ENCODE results near the gene EIF4A3. TPM values are rescaled to one million over a fixed set of nuclear protein-coding genes. Genes with fewer than 3 reads are reported as not detected.

Gene EIF4A3
- polyA plus RNA-seq, 2 of the 4 experiments (the other 2 are of a cell fraction): 181 to 189 TPM

DNA sequence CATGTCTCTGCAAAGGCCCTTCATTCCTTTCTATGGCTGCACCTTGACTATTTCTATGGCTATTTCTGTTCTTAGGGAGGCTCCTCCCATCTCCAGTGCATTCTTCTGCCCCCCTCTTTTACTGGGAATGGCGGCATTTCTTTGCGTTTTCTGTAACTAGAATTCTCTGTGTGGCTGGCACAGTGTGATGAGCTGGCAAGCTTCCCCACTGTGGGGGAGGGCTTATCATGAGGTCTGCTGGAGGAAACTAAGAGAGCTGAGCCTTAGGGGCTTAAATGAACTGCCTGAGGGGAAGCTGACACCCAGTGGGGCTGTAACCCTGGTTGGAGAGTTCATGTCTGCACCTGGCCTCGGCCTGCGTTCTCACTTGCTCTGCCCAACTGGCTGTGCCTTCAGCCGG is 21.4 kb upstream of the EIF4A3 start:
- WGBS (ENCODE audit: missing lambda C conversion rate): 80% methylated on average over 5 of the region's 5 CpGs
- FAIRE-seq (no peak), DNase-seq (ENCODE audit: low read depth in 1 of 2, low spot score in 1 of 2) (no peak), ATAC-seq (no peak)
- no peaks in the 10 kb centered on the region for H3K9me3 ChIP-seq
- ChIA-PET CTCF (interaction anchor here (0.8 to 1.6 kb wide), 3 partner anchors 27 to 163 kb away, joined by 3 to 4 read pairs (median 3); no protein-coding TSS in a partner anchor), POLR2A (interaction anchor here (0.6 kb wide), 1 partner anchor 29 kb away, joined by 4 read pairs; no protein-coding TSS in a partner anchor)
- no peaks in the 10 kb centered on the region for H3K4me1 ChIP-seq
- TF ChIP-seq CBX2 (IDR thresholded peaks at IDR 0.05; ENCODE audit: borderline replicate concordance, low read depth) (no peak), FOSL2 (IDR thresholded peaks at IDR 0.05) (no peak), FOSL2 (CRISPR knock-in tag; IDR thresholded peaks at IDR 0.05) (no peak), HOXB13 (CRISPR knock-in tag; IDR thresholded peaks at IDR 0.05; ENCODE audit: low read depth) (no peak), HOXA7 (CRISPR knock-in tag; IDR thresholded peaks at IDR 0.05) (no peak), BHLHE40 (IDR thresholded peaks at IDR 0.05; ENCODE audit: low read depth, low read length) (no peak), CHD2 (IDR thresholded peaks at IDR 0.05; ENCODE audit: low read length, partially characterized antibody) (no peak)
- H3K4me3 ChIP-seq: no peak overlapping the region
- H3K4me2 ChIP-seq: no peak overlapping the region
- no peak overlapping the region for H3K27ac ChIP-seq

DNA sequence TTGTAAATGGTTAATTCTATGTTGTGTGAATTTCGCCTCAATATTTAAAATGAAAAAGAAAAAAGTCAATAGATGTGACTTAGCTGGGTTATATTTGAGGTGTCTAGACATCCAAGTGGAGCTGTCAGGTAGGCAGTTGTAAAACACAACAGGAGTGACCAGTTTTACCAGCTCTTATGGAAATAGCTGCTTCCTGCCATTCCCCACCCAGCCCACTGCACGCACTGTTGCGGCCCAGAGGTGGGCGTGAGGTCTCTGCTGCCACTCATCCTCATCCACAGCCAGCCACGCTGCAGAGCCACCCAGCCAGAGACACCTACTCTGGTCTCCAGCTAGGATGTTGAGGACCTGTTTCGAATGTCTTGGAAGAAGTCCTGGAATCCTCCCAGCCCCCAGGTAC is 19.5 kb upstream of the EIF4A3 start:
- FAIRE-seq (no peak), ATAC-seq (peak in 1 of 2 experiments; percentile 20; a peak in 2 of 6 replicates), DNase-seq (ENCODE audit: low read depth in 1 of 2, low spot score in 1 of 2) (no peak)

GRCh38 chr17:80164185-80164584 is 17.3 kb upstream of the EIF4A3 start:
- 73% methylated on average over 11 of the region's 11 CpGs for WGBS (ENCODE audit: missing lambda C conversion rate)
- ATAC-seq: no peak
- Histone ChIP-seq H3K9me3 (no peaks in the 10 kb centered on the region), H3K4me1 (no peaks in the 10 kb centered on the region), H3K27ac (no peak overlapping the region), H3K4me3 (no peak overlapping the region), H3K4me2 (no peak overlapping the region)
- ChIA-PET CTCF (interaction anchor here (0.8 to 2.2 kb wide), 5 partner anchors 13 to 81 kb away, joined by 3 to 7 read pairs (median 4); no protein-coding TSS in a partner anchor), POLR2A (no interaction called here)
- FAIRE-seq: no peak
- TF ChIP-seq POLR2AphosphoS2 (conservative IDR thresholded peaks at IDR 0.05; ENCODE audit: low read length): no peak
- no peak for TF ChIP-seq SMC3 (IDR thresholded peaks at IDR 0.05)
- TF ChIP-seq MAFK (IDR thresholded peaks at IDR 0.05; ENCODE audit: partially characterized antibody): no peak
- TF ChIP-seq NFE2L2 (conservative IDR thresholded peaks at IDR 0.05; ENCODE audit: low read length): no peak
- no peak for TF ChIP-seq KDM1A (IDR thresholded peaks at IDR 0.05; ENCODE audit: low read depth)
- no peak for TF ChIP-seq ZC3H11A (IDR thresholded peaks at IDR 0.05)
- TF ChIP-seq CTCF (IDR thresholded peaks at IDR 0.05): no peak
- no peak for TF ChIP-seq BHLHE40 (IDR thresholded peaks at IDR 0.05; ENCODE audit: low read depth, low read length)
- no peak for DNase-seq (ENCODE audit: low read depth in 1 of 2, low spot score in 1 of 2)

More for the DNA sequence above, 19.5 kb upstream of the EIF4A3 start:
- POLR2A ChIA-PET: no interaction called here
- 81% methylated on average over 6 of the region's 6 CpGs for WGBS (ENCODE audit: missing lambda C conversion rate)
- no peaks in the 10 kb centered on the region for H3K9me3 ChIP-seq
- H3K27ac ChIP-seq: no peak overlapping the region
- no peaks in the 10 kb centered on the region for H3K4me1 ChIP-seq
- H3K4me2 ChIP-seq: no peak overlapping the region
- TF ChIP-seq RNF2 (IDR thresholded peaks at IDR 0.05; ENCODE audit: borderline replicate concordance, low read depth) (no peak), PHF8 (IDR thresholded peaks at IDR 0.05; ENCODE audit: borderline replicate concordance, low read depth) (no peak), EHF (CRISPR knock-in tag; IDR thresholded peaks at IDR 0.05) (no peak), ZFP36 (IDR thresholded peaks at IDR 0.05; ENCODE audit: borderline replicate concordance, partially characterized antibody) (no peak), CBX2 (IDR thresholded peaks at IDR 0.05; ENCODE audit: borderline replicate concordance, low read depth) (no peak), BCL3 (IDR thresholded peaks at IDR 0.05) (no peak), NFE2L2 (conservative IDR thresholded peaks at IDR 0.05; ENCODE audit: low read length) (no peak), HOXB5 (CRISPR knock-in tag; IDR thresholded peaks at IDR 0.05) (no peak), CEBPB (IDR thresholded peaks at IDR 0.05) (no peak), USF2 (IDR thresholded peaks at IDR 0.05) (no peak), HDAC2 (IDR thresholded peaks at IDR 0.05) (no peak), KDM1A (IDR thresholded peaks at IDR 0.05; ENCODE audit: low read depth) (no peak), FOSL2 (IDR thresholded peaks at IDR 0.05) (no peak), FOSL2 (CRISPR knock-in tag; IDR thresholded peaks at IDR 0.05) (no peak)
- CTCF ChIA-PET: interaction anchor here (1.4 to 2.2 kb wide), 5 partner anchors 13 to 158 kb away, joined by 3 to 7 read pairs (median 4); partner anchors contain the start of gene GAA
- no peak overlapping the region for H3K4me3 ChIP-seq
